ENCODE measurements around the gene HYOU1. TPM values are rescaled to one million over a fixed set of nuclear protein-coding genes. Genes with fewer than 3 reads are reported as not detected.
"Not testable (repeated sequence)": the region's sequence is repeated elsewhere in the genome, so short reads cannot be mapped to it uniquely, and the experiment has no call there.

The HYOU1 gene, protein sequence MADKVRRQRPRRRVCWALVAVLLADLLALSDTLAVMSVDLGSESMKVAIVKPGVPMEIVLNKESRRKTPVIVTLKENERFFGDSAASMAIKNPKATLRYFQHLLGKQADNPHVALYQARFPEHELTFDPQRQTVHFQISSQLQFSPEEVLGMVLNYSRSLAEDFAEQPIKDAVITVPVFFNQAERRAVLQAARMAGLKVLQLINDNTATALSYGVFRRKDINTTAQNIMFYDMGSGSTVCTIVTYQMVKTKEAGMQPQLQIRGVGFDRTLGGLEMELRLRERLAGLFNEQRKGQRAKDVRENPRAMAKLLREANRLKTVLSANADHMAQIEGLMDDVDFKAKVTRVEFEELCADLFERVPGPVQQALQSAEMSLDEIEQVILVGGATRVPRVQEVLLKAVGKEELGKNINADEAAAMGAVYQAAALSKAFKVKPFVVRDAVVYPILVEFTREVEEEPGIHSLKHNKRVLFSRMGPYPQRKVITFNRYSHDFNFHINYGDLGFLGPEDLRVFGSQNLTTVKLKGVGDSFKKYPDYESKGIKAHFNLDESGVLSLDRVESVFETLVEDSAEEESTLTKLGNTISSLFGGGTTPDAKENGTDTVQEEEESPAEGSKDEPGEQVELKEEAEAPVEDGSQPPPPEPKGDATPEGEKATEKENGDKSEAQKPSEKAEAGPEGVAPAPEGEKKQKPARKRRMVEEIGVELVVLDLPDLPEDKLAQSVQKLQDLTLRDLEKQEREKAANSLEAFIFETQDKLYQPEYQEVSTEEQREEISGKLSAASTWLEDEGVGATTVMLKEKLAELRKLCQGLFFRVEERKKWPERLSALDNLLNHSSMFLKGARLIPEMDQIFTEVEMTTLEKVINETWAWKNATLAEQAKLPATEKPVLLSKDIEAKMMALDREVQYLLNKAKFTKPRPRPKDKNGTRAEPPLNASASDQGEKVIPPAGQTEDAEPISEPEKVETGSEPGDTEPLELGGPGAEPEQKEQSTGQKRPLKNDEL
- polyA plus RNA-seq (ENCODE audit: low read depth in 6 of 6), result 10 to 100 TPM in 5 of 6 donors, 1 to 10 TPM in 1; 7.1 to 13.4 (median 12.5) TPM

DNA sequence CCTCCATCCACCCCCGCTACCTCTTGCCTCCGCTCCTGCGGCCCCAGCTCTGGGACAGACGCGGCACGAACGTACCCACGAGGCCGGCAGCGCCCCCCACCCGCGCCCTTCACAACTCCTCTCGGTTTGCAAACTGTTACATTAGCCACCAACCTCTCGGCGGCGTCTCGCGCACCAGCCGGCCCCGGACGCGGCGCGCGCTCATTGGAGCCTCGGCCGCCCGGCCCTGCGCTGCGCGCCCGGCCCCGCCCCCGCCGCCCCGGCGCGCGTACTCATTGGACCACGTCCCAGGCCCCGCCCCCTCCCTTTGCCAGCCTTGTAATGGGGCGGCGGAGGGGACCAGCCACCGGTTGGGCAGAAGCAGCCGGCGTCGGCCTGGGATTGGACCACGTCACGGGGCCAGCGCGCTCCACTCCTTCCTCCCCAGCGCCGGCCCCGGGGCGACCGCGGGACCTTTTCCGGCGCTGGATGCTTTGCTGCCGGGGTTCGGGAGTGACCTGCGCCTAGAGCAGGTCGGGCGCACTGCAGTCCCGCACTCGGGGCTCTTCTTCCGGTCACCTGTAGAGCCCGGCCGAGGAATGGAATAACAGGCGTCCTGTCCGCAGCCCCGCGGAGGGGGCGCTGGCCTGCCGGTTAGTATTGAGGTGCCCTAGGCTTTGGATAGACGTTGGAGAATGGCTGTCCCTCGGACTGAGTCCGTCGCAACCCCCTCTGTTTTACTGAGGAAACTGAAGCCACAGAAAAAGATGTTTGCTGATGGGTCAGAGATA lies at the start of gene HYOU1:
Gene HYOU1, minus strand, starts transcription at position 206 of the 770 bp plus-strand sequence. CDS start 1,045 bp downstream, outside the sequence.
- H3K27me3 Mint-ChIP-seq, result no peaks in the 10 kb centered on the region
- DNase-seq (peak; percentile 98), ATAC-seq (ENCODE audit: low read depth in 2 of 2) (peak; percentile 83 to 89)
- H3K4me1 Mint-ChIP-seq, result peaks cover 37 to 47% (median 39%) of the 10 kb centered on the region in 3 donors
- peaks cover 0 to 17% of the 10 kb centered on the region in 2 donors for H3K36me3 Mint-ChIP-seq
- no peaks in the 10 kb centered on the region for H3K9me3 Mint-ChIP-seq
- peak within 1 kb of the TSS; percentile 95 to 98 (median 97) for H3K27ac Mint-ChIP-seq
- peak within 1 kb of the TSS; percentile 94 to 99 (median 97) for H3K4me3 Mint-ChIP-seq

DNA sequence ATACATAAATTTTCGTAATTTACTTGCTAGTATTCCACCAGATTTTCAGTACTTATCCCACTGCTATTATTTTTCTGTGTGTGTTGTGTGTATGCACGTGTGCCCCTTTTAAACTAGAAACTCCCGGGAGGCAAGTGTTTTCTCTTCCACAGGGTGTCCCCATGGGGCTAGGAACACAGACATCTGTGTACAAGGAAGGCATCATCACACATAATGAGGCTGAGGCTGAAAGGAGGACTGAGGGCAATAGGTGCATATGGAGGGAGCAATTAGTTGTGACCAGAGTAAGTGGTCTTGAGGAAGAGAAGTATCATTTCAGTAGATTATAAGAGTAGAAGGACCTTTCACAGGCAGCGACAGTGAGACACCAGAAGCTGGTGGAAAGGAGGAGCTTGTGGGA lies 46.8 kb upstream of the HYOU1 start:
- H3K9me3 Mint-ChIP-seq, result no peaks in the 10 kb centered on the region
- peak overlapping the region in 7 of 8 donors; percentile 61 to 94 (median 78) for H3K4me3 Mint-ChIP-seq
- DNase-seq (no peak), ATAC-seq (ENCODE audit: low read depth in 2 of 2) (no peak)
- peaks cover 0 to under 1% of the 10 kb centered on the region in 2 donors for H3K36me3 Mint-ChIP-seq
- H3K4me1 Mint-ChIP-seq, result peaks cover 45 to 55% (median 50%) of the 10 kb centered on the region in 3 donors
- H3K27me3 Mint-ChIP-seq, result no peaks in the 10 kb centered on the region
- peak overlapping the region in 3 of 6 donors; percentile 54 to 86 (median 66) for H3K27ac Mint-ChIP-seq

DNA sequence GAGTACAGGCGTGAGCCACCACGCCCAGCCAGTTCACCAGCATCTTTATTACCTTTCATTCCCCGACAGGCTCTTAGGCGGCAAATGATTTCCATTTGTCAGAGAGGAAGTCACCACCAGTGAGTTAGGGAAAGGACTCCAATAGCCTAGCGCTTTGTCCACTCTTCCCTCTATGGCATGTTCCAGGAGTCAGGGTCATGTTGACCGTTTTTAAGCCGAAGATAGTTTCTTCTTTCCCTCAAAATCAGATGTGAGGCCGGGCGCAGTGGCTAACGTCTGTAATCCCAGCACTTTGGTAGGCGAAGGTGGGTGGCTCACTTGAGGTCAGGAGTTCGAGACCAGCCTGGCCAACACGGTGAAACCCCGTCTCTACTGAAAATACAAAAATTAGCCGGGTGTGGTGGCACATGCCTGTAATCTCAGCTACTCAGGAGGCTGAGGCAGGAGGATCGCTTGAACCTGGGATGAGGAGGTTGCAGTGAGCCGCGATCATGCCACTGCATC lies 46.2 kb upstream of the HYOU1 start:
- DNase-seq; H3K36me3 Mint-ChIP-seq; ATAC-seq (ENCODE audit: low read depth in 2 of 2); H3K27me3 Mint-ChIP-seq; H3K9me3 Mint-ChIP-seq: not testable (repeated sequence)
- Mint-ChIP-seq H3K4me3 (peak overlapping the region; percentile 74 to 100 (median 96)), H3K4me1 (peaks cover 41 to 51% (median 50%) of the 10 kb centered on the region in 3 donors), H3K27ac (peak overlapping the region in 2 of 6 donors; percentile 34 to 47)

DNA sequence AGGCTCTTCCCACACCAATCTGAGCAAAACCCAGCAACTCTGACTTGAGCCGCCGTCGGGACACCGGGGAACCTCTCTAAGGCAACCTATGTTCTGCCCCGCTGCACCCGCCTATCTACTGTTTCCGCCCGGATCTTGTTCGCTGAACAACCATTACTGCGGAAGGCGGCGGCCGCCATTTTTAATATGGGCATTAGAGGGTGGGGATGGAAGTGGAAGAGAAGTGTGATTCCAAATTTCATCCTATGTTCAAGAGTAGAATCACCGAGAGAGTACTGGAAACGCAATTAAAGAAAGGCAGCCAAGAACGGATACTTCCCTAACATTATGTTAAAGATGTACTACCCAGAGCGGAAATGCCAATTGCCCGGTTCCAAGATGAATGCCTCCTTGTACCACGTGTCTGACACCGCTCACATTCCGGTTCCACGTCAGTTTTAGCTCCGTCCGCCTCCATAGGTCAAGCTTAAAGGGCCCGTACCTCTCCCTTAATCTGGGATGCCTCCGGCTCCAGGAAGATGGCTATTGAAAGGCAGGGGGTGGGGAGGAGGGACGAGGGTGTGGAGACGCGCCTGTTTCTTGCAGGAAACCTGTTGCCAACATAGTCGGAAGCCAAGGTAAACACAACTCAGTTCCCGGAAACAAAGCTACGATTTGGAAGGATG lies 44.9 kb upstream of the HYOU1 start, which contains the start of gene DPAGT1:
Gene DPAGT1, minus strand, starts transcription at position 95 of the 665 bp plus-strand sequence. CDS start 198 bp downstream, outside the sequence.
- no peaks in the 10 kb centered on the region for H3K27me3 Mint-ChIP-seq
- DNase-seq, result peak; percentile 80
- peaks cover 43 to 61% (median 56%) of the 10 kb centered on the region in 3 donors for H3K4me1 Mint-ChIP-seq
- ATAC-seq (ENCODE audit: low read depth in 2 of 2), result peak; percentile 86 to 89
- peak within 1 kb of the TSS; percentile 95 to 99 (median 98) for H3K27ac Mint-ChIP-seq
- peaks cover 7 to 16% of the 10 kb centered on the region in 2 donors for H3K36me3 Mint-ChIP-seq
- H3K9me3 Mint-ChIP-seq, result no peaks in the 10 kb centered on the region
- H3K4me3 Mint-ChIP-seq, result peak within 1 kb of the TSS; percentile 87 to 100 (median 96)

DNA sequence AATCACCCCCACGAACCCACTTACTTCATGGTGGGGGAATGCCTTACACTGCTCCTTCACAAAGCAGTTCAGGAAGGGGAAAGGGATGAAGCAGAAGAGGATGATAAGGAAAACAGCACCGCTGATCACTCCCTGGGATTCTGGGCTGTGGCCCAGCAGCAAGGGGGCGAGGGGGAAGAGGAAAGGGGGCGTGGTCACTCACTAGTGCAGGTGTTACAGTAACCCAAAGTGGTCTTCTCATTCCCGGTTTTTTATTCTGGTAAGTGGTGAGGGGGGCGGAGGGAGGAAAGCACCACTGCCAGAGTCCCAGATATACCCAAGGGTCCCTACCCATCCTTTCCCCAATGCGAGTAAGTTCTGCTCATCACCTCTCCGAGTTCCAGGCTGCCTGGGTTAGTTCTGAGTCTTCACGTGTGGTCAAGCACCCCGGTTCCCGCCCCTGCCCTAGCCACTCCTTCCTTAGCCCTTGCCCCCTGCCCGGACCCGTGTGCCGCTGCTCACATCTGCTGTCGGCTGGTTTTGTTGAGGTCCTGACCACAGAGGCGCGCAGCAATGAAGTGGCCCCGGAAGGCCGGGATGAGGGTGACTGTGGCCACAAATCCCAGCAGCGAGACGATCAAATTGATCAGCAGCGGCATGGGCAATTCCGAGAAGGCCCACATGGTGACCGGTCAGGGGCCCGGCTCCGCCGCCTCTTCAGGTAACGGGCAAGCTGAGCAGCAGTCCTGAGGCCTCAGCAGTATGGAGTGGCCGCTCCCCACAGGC lies 44.2 kb upstream of the HYOU1 start:
- ATAC-seq (ENCODE audit: low read depth in 2 of 2) (no peak), DNase-seq (no peak)
- peak overlapping the region in 5 of 6 donors; percentile 95 to 99 (median 98) for H3K27ac Mint-ChIP-seq
- H3K4me3 Mint-ChIP-seq, result peak overlapping the region; percentile 87 to 100 (median 96)
- no peaks in the 10 kb centered on the region for H3K9me3 Mint-ChIP-seq
- peaks cover 40 to 61% (median 54%) of the 10 kb centered on the region in 3 donors for H3K4me1 Mint-ChIP-seq
- peaks cover 7 to 16% of the 10 kb centered on the region in 2 donors for H3K36me3 Mint-ChIP-seq
- H3K27me3 Mint-ChIP-seq, result no peaks in the 10 kb centered on the region

DNA sequence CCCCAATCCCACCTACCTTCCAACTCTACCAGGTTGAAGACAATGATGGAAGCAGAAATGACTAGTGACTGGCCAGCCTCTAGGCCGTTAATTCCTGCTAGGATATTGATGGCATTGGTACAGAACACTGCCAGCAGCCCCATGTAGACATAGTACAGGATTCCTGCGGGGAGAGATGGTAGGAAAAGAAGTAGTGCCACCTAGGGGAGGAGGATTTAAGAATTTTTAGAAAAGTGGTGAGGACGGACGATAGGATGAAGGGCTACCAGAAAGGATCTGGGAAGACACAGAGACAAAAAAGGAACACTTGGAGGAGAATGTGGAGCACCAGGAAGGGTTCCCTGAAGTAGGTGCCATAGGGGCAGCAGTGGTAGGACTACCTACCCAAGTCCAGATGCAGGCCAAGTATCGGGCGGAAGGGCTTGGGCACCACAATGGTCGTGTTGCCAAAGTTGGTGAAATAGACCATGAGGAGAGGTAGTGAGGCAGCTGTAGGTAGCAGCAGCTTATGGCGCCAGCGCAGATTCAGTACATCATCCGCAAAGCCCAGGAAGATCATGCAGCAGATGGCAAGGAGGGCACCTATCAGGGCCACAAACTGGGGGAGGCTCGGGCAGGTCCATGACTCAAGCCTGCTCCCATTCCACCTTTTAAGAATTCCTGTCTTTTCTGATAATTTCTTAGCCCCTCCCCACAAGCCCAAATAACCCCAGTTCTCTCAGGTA lies 43.4 kb upstream of the HYOU1 start:
- Mint-ChIP-seq H3K4me3 (peak overlapping the region; percentile 87 to 100 (median 96)), H3K4me1 (peaks cover 40 to 64% (median 53%) of the 10 kb centered on the region in 3 donors), H3K9me3 (no peaks in the 10 kb centered on the region), H3K36me3 (peaks cover 7 to 16% of the 10 kb centered on the region in 2 donors), H3K27ac (peak overlapping the region in 2 of 6 donors; percentile 80 to 82), H3K27me3 (no peaks in the 10 kb centered on the region)
- DNase-seq (no peak), ATAC-seq (ENCODE audit: low read depth in 2 of 2) (no peak)

DNA sequence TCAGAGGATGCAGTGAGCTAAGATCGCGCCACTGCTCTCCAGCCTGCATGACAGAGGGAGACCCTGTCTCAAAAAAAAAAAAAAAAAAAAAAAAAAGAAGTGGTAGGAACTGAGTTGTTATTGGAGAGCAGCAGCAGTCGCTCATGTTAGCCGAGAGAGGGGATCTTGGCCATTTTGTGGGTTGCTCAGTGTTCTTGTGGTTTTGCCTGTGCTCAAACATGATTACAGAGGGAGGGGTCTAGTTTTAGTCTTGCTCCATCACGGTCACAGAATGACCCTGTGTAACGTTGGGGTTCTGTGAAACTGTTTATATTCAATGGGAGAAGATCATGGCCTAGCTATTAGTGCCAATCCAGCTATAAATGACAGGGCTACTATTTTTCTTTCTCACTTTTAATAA lies 42.7 kb upstream of the HYOU1 start:
- Mint-ChIP-seq H3K27ac (peak overlapping the region in 1 of 6 donors; percentile 82), H3K4me1 (peaks cover 38 to 65% (median 53%) of the 10 kb centered on the region in 3 donors), H3K4me3 (peak overlapping the region in 7 of 8 donors; percentile 32 to 97 (median 94)), H3K27me3 (no peaks in the 10 kb centered on the region), H3K36me3 (peaks cover 7 to 16% of the 10 kb centered on the region in 2 donors), H3K9me3 (no peaks in the 10 kb centered on the region)
- DNase-seq (no peak), ATAC-seq (ENCODE audit: low read depth in 2 of 2) (no peak)

DNA sequence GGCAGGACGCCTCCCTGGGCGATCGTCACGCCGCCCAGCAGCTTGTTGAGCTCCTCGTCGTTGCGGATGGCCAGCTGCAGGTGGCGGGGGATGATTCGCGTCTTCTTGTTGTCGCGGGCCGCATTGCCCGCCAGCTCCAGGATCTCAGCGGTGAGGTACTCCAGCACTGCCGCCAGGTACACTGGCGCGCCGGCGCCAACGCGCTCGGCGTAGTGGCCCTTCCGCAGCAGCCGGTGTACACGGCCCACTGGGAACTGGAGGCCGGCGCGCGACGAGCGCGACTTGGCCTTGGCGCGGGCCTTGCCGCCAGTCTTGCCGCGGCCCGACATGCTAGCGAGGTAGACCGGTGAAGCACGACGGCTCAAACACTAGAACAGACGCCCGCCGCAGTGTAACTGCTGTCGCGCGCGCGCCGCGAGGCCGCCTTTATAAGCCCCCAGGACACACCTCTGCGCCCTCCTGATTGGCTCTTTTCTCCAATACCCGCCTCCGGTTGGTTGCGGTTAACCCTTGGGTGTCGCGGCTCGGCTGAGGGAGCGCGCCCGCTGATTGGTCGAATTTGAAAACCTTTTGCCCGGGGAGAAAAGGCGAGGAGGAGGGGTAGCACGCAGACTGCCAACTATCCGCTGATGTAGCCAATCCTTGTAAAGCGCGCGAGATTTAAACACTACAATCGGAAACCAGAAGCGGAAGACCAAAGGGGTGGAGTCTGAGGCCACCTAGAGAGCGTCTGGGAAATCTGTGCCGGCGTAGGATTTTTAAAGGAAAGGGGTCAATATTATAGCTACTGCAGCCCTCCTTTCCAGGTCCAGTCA lies 38.3 kb upstream of the HYOU1 start:
- Mint-ChIP-seq H3K36me3 (peaks cover 7 to 16% of the 10 kb centered on the region in 2 donors), H3K27me3 (no peaks in the 10 kb centered on the region), H3K9me3 (no peaks in the 10 kb centered on the region), H3K4me3 (peak overlapping the region; percentile 85 to 96 (median 93)), H3K27ac (peak overlapping the region; percentile 83 to 98 (median 96)), H3K4me1 (peaks cover 28 to 61% (median 44%) of the 10 kb centered on the region in 3 donors)
- ATAC-seq (ENCODE audit: low read depth in 2 of 2), result peak; percentile 85
- DNase-seq, result peak; percentile 99

DNA sequence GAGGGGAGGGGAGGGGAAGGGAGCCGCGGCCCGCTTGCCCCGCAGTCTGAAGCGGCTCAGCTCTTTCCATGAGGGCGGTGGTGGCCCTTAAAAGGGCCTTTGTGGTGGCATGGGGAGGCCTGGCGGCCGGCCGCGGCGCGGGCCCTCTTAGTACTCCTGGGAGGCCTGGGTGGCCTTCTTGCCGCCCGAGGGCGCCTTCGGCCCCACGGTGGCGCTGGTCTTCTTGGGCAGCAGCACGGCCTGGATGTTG lies 37.7 kb upstream of the HYOU1 start:
- no peaks in the 10 kb centered on the region for H3K27me3 Mint-ChIP-seq
- H3K36me3 Mint-ChIP-seq, result peaks cover 7 to 16% of the 10 kb centered on the region in 2 donors
- ATAC-seq (ENCODE audit: low read depth in 2 of 2) (peak; percentile 34 to 46), DNase-seq (no peak)
- H3K27ac Mint-ChIP-seq, result peak overlapping the region; percentile 83 to 98 (median 96)
- H3K9me3 Mint-ChIP-seq, result no peaks in the 10 kb centered on the region
- peaks cover 27 to 61% (median 44%) of the 10 kb centered on the region in 3 donors for H3K4me1 Mint-ChIP-seq
- peak overlapping the region; percentile 85 to 96 (median 93) for H3K4me3 Mint-ChIP-seq
